AG09319 (cell line): Measurements from ENCODE around the gene PHETA1.
"Not testable (repeated sequence)": the region's sequence is repeated elsewhere in the genome, so short reads cannot be mapped to it uniquely, and the experiment has no call there.

Source experiments
- DNase-seq: peaks from one replicate; pipeline ENCODE4 v3.0.0-alpha.2; 2010; ENCODE audit warnings: low read depth; ENCODE audit errors: extremely low read depth
- TF ChIP-seq, protein P1 (sequence below): IDR thresholded peaks from 2 replicates; pipeline ENCODE4 v1.5.1; 2011; ENCODE audit warnings: low read depth, mild to moderate bottlenecking, inconsistent platforms, low read length, moderate library complexity

Gene PHETA1

DNA sequence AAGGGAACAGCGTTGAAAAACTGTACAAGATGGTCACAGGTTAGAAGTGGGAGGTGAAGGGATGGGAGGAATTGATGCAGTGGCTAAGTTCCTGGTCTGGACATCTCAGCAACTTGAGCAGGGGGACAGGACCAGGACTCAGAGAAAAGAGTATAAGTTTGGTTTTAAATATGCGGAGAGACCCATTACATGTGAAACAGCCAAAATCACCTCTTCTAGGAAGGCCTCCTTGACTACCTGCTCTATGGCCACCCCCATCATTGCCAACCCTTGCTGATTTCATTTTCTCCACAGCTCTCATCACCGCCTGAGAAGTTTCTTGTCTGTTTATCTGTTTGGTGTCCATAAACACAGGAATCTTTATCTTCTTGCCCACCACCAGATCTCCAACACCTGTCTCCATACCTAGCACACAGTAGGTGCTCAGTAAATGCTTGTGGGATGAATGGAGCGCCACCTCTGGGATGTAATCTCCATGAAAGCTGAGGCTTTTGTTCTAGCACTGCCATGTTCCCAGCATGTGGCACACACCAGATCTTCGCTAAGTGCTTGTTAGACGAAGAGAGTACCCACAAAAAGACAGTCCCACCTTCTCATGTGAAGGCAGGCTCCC, 11.2 kb upstream of the PHETA1 start:
- DNase-seq = no peak
- TF ChIP-seq, protein P1, sequence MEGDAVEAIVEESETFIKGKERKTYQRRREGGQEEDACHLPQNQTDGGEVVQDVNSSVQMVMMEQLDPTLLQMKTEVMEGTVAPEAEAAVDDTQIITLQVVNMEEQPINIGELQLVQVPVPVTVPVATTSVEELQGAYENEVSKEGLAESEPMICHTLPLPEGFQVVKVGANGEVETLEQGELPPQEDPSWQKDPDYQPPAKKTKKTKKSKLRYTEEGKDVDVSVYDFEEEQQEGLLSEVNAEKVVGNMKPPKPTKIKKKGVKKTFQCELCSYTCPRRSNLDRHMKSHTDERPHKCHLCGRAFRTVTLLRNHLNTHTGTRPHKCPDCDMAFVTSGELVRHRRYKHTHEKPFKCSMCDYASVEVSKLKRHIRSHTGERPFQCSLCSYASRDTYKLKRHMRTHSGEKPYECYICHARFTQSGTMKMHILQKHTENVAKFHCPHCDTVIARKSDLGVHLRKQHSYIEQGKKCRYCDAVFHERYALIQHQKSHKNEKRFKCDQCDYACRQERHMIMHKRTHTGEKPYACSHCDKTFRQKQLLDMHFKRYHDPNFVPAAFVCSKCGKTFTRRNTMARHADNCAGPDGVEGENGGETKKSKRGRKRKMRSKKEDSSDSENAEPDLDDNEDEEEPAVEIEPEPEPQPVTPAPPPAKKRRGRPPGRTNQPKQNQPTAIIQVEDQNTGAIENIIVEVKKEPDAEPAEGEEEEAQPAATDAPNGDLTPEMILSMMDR = no peak

GRCh38 chr12:111377440-111377839, 8.5 kb upstream of the PHETA1 start:
- TF ChIP-seq, protein P1 = no peak
- no peak for DNase-seq

- not testable (repeated sequence) for DNase-seq
These were observed 4.3 kb upstream of the PHETA1 start for GRCh38 chr12:111373231-111373630.

GRCh38 chr12:111369496-111370220, 763 bp upstream of the PHETA1 start:
- no peak for DNase-seq
- TF ChIP-seq, protein P1 = no peak

DNA sequence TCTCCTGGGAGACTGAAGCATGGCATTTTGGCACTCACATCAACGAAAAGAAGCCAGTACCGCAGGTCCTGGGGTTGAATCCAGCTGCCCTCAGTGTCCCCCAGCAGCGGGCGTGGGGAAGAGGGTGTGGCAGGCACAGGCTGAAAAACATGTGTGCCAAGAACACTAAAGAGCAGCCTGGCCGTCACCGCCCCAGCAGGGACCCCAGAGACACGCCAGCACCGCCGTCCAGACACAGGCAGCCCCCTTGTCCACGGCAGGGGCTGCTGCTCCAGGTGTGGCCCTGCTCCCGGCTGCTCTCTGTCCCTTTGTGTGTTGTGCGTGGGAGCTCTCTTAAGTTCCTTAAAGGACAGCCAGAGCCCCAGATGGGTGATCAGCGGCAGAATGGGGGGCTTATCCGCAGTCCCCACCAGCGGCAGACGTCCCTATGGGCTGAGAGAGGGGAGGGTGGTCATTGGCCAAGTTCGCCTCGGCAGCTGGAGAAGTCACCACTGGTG, 556 bp downstream of the PHETA1 start:
- DNase-seq = no peak
- TF ChIP-seq, protein P1 = no peak

GRCh38 chr12:111367661-111368221, 1.2 kb downstream of the PHETA1 start:
- TF ChIP-seq, protein P1 = no peak
- no peak for DNase-seq

DNA sequence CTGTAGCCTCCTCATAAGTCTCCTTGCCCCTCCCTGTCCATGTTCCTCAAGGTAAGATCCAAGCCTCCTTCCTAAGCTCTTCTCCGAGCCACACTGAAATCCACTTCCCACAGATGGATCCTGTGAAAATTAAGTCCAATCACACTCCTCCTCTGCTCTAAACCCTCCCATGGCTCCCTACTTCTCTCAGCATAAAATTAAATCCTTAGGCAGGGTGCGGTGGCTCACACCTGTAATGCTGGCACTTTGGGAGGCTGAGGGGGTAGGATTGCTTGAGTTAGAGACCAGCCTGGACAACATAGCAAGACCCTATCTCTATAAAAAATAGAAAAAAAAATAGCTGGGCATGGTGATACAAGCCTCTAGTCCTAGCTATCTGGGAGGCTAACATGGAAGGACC, 2.3 kb downstream of the PHETA1 start:
- no peak for DNase-seq
- TF ChIP-seq, protein P1 = no peak

GRCh38 chr12:111366075-111366474, 2.8 kb downstream of the PHETA1 start:
- TF ChIP-seq, protein P1 = no peak
- DNase-seq = no peak
